Activated CD8-positive, alpha-beta memory T cell treated with anti-CD3 and anti-CD28 coated beads for 4 hours (primary cell): ENCODE results near the gene C16orf54.
"Not testable (repeated sequence)": the region's sequence is repeated elsewhere in the genome, so short reads cannot be mapped to it uniquely, and the experiment has no call there.

Source experiments
- DNase-seq, 2 donors: peaks; one replicate each; pipeline ENCODE4 v3.0.0-alpha.2; 2020; ENCODE audit warnings: low read depth in 2 of 2

Gene C16orf54

GRCh38 chr16:29740630-29741015, 5.2 kb downstream of the C16orf54 start:
- not testable (repeated sequence) for DNase-seq

GRCh38 chr16:29739927-29740629, 5.7 kb downstream of the C16orf54 start:
- DNase-seq = not testable (repeated sequence)

- peak in 1 of 2 donors; percentile 41 for DNase-seq
Observed at GRCh38 chr16:29738514-29738913, 7.3 kb downstream of the C16orf54 start.

- DNase-seq = no peak
Observed at GRCh38 chr16:29737713-29738112, 8.1 kb downstream of the C16orf54 start.

- DNase-seq = no peak
Observed at GRCh38 chr16:29736764-29737163, 9.0 kb downstream of the C16orf54 start.

DNA sequence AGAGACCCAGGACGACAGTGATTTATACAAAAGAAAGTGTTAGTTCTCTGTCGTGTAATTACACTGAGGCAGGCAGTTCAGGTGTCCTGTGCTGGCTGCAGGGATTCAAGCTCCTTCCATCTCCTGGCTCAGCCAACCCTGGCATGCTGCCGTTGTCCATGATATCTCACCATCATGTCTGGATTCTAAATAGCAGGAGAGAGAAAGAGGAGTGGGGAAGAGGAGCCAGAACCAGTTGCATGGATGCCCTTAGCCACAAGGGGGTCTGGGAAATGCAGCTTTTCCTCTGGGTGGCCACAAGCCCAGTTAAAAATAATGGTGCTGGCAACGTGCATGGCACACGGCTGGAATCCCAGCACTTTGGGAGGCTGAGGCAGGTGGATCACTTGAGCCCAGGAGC, 9.7 kb downstream of the C16orf54 start:
- DNase-seq = no peak

GRCh38 chr16:29734786-29735185, 11.0 kb downstream of the C16orf54 start:
- DNase-seq = no peak

- not testable (repeated sequence) for DNase-seq
Observed at GRCh38 chr16:29731768-29732601, 13.8 kb downstream of the C16orf54 start.

DNA sequence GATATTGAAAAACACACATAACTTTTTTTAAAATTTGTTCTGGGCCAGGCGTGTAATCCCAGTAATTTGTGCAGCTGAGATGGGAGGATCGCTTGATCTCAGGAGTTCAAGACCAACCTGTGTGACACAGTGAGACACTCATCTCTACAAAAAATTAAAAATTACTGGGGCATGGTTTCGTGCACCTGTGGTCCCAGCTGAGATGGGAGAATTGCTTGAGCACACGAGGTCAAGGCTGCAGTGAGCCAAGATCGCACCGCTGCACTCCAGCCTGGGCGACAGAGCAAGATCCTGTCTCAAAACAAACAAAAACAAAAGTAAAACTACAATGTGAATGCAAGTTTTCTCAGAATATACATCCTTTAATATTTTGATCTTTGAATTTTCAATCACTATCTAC, 15.1 kb downstream of the C16orf54 start:
- DNase-seq = no peak

DNA sequence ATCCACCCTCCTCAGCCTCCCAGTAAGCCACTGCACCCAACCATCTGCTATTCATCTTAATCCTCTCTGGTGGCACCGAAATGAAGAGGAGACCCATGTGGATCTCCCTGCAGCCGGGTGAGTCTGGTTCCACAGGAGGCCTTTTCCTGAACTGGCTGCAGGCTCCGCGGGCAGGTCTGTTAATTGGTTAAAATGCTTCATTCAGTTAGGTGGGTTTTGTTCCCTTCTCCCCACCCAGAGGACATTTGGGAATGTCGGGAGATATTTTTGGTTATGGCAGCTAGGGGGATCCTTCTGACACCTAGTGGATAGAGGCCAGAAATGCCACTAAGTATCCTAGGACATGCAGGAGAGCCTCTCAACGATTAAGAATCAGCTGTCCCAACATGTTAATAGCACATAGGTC, 16.7 kb downstream of the C16orf54 start:
- no peak for DNase-seq

DNA sequence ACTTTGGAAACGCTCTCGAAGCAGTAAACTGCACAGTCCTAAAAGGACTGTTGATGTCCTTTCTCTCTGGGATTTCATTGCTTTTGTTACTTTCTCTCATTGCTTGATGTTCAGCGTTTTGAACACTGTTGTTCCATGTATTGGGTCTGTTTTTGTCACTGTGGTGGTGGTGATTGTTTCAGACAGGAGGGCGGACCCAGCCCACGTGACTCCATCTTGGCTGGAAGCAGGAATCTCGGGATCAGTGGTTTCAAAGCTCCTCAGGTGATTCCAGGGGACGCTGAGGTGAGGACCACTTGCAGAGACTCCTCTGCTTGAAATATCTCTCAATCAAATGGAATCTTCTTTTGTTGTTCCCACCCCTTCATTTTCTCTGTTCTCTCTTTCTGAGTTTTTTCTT, 18.3 kb downstream of the C16orf54 start:
- no peak for DNase-seq

GRCh38 chr16:29726845-29727377, 18.9 kb downstream of the C16orf54 start:
- DNase-seq = no peak

GRCh38 chr16:29721167-29721879, 24.5 kb downstream of the C16orf54 start:
- not testable (repeated sequence) for DNase-seq

DNA sequence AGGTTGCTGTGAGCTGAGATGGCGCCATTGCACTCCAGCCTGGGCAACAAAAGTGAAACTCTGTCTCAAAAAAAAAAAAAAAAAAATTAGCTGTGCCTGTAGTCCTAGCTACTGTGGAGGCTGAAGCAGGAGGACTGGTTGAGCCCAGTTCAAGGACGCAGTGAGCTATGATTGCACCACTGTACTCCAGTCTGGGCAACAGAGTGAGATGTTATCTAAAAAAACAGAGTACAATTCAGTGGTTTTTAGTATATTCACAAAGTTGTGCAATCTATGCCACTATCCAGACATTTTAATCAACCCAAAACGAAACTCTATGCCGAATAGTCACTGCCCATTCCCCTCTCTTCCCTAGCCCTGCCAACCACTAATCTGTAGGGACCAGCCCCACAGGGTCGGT, 25.1 kb downstream of the C16orf54 start:
- no peak for DNase-seq

GRCh38 chr16:29719063-29719462, 26.7 kb downstream of the C16orf54 start:
- no peak for DNase-seq

- DNase-seq = no peak
Observed at GRCh38 chr16:29717113-29717512, 28.7 kb downstream of the C16orf54 start.

GRCh38 chr16:29714972-29715371, 30.8 kb downstream of the C16orf54 start:
- DNase-seq = no peak

DNA sequence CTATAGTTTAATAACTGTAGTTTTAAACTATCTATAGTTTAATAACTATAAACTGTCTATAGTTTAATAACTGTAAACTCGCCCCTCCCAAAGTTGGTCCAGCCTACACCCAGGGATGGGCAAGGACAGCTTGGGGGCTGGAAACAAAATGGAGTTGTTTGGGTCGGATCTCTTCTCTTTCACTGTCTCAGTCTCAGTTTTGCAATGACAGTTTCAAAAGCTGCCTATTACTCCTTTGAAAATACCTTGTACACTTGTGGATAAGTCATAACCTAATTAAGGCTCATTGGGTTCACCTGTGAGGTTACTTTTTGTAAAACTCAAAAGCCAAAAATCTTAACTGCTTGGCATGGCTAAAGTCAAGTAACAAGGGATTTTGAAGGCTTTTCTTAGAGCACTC, 31.4 kb downstream of the C16orf54 start:
- DNase-seq = no peak

- no peak for DNase-seq
Observed at GRCh38 chr16:29712809-29713208, 33.0 kb downstream of the C16orf54 start.

DNA sequence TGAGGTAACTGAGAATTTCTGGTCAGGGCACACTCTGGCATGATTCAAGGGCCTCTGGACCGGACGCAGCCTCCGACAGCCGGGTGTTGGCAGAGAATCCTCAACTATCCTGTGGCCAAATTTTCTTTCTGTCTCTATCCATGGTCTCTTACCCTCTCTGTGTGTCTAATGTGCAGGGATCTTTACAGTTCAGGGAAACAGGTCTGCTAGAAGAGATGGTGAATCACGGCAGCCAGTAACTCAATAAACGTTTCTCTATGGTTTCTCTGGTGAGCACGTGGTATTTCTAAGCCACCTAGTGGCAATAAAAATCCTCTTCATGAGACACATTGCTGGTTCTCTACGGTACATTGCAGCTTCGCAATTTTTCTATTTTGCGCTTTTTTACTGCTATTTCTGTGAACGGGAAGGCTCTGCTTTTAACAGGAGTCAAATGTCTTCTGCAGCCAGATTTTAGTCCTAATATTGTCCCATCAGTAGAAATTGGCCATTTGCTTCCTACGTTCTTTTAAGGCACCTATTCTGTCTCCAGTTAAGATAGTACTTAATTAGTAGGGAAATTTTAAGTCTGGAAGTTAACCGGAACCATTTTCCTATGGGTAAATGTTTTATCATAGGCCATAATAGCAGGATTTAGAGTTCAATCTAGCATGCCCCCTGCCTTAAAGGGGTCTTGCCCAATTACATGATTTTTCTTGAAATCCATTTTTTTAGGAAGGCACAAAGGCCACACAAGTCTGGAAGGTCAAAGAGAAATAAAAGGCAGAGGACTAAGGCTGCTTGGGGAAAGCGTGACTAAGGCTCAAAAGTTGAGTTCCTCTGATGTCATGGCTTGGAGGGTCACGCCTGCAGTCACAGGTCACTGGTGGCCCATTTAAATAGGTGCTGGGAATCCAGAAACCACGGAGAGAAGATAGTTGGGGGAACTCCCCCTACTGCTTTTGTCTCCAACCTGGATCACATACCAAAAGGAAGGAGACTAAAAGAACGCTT, 35.3 kb downstream of the C16orf54 start:
- no peak for DNase-seq

GRCh38 chr16:29709657-29710056, 36.1 kb downstream of the C16orf54 start:
- not testable (repeated sequence) for DNase-seq
